ENCODE results near the gene RRP15. TPM values are rescaled to one million over a fixed set of nuclear protein-coding genes. Genes with fewer than 3 reads are reported as not detected.

The RRP15 gene
- total and polyA plus RNA-seq, 9 of the 15 experiments (the other 6 are each of a cell fraction or from before 2014, with no cell fraction given): 9.5 to 58.1 (median 29.3) TPM

DNA sequence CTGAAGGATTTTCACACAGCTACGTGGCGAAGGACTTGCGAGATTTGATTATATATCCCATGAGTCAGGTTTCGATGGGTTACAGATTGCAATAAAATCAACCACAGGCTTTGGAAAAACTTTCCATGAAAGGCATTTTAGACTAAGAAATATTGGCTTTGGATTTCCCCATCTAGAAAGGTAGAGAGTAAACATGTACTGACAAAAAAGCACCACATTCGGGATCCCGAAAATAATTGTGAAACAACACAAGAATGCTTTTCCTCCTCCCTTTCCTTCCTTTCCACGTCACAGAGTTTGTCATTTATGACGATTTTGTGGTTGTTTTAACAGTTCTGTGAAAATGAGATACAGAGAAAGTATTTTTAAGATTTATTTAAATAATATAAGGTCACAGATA is 98.6 kb downstream of the RRP15 start:
- 0% methylated on average over 8 of the region's 8 CpGs for WGBS (ENCODE audit: insufficient coverage, low coverage, missing lambda C conversion rate)
- POLR2A ChIA-PET: no interaction called here
- H3K4me1 ChIP-seq (replicated peaks in 1 of 2; ENCODE audit: control insufficient read depth in 2 of 2, insufficient read depth in 2 of 2, low read length in 2 of 2): no peaks in the 10 kb centered on the region
- no peak overlapping the region for H3K4me3 ChIP-seq
- H3K4me2 ChIP-seq (ENCODE audit: insufficient read depth, low read length): no peak overlapping the region
- intact Hi-C loops (cut with micrococcal nuclease) (no loop called here), in situ Hi-C loops (cut with MboI) (no loop called here)
- no peak for DNase-seq (ENCODE audit: extremely low read depth in 1 of 4, low spot score in 3 of 4)
- no peaks in the 10 kb centered on the region for H3K9me3 ChIP-seq (replicated peaks; ENCODE audit: control insufficient read depth, insufficient read depth, low read depth, low read length)
- CTCF ChIA-PET (ENCODE audit: low intra/inter-chr PET ratio): no interaction called here
- H3K79me2 ChIP-seq (ENCODE audit: control insufficient read depth, insufficient read depth, low read length): no peaks in the 10 kb centered on the region
- BruUV-seq (replicated peaks): no TSS peak
- H4K20me1 ChIP-seq (replicated peaks; ENCODE audit: control insufficient read depth, insufficient read depth, low read length): no peaks in the 10 kb centered on the region
- H3K36me3 ChIP-seq (ENCODE audit: control insufficient read depth, insufficient read depth, low read length): no peaks in the 10 kb centered on the region
- FAIRE-seq: no peak
- no peak overlapping the region for H2AFZ ChIP-seq (ENCODE audit: low read depth, low read length)
- no peak overlapping the region for H3K27ac ChIP-seq (ENCODE audit: extremely low read depth, low read depth, low read length)
- H3K27me3 ChIP-seq (ENCODE audit: control insufficient read depth in 2 of 2, insufficient read depth in 2 of 2, low read length in 2 of 2): peaks cover 2 to 15% of the 10 kb centered on the region in 2 experiments; a peak in 4 of 5 replicates
- no peaks in the 10 kb centered on the region for H3K9me1 ChIP-seq (ENCODE audit: control insufficient read depth, insufficient read depth, low read length)
- no peak overlapping the region for H3K9ac ChIP-seq (ENCODE audit: insufficient read depth in 1 of 2, low read depth in 2 of 2, low read length in 2 of 2)
- no peak for ATAC-seq
- TF ChIP-seq KHSRP (IDR thresholded peaks at IDR 0.05) (no peak), HDAC1 (IDR thresholded peaks at IDR 0.05) (no peak), POLR3G (IDR thresholded peaks at IDR 0.05; ENCODE audit: extremely low read depth, insufficient read length, insufficient replicate concordance) (no peak), TCFL5 (CRISPR knock-in tag; conservative IDR thresholded peaks at IDR 0.05) (no peak), WHSC1 (IDR thresholded peaks at IDR 0.05; ENCODE audit: low read length) (no peak), ZNF133 (CRISPR knock-in tag; IDR thresholded peaks at IDR 0.05) (no peak), GTF2F1 (IDR thresholded peaks at IDR 0.05; ENCODE audit: low read depth, low read length) (no peak), FOXK1 (CRISPR knock-in tag; IDR thresholded peaks at IDR 0.05; ENCODE audit: borderline replicate concordance) (no peak), KLF13 (tag; IDR thresholded peaks at IDR 0.05; ENCODE audit: borderline replicate concordance, low read depth) (no peak), BRD9 (IDR thresholded peaks at IDR 0.05; ENCODE audit: low read depth, partially characterized antibody) (no peak), RAD51 (IDR thresholded peaks at IDR 0.05; ENCODE audit: borderline replicate concordance, low read depth) (no peak)
- TF ChIP-seq, protein P1, sequence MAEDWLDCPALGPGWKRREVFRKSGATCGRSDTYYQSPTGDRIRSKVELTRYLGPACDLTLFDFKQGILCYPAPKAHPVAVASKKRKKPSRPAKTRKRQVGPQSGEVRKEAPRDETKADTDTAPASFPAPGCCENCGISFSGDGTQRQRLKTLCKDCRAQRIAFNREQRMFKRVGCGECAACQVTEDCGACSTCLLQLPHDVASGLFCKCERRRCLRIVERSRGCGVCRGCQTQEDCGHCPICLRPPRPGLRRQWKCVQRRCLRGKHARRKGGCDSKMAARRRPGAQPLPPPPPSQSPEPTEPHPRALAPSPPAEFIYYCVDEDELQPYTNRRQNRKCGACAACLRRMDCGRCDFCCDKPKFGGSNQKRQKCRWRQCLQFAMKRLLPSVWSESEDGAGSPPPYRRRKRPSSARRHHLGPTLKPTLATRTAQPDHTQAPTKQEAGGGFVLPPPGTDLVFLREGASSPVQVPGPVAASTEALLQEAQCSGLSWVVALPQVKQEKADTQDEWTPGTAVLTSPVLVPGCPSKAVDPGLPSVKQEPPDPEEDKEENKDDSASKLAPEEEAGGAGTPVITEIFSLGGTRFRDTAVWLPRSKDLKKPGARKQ (CRISPR knock-in tag; IDR thresholded peaks at IDR 0.05): no peak

Data from K562 (cell line).